IPS DF 6.9 (cell line): ENCODE data around the gene ZDHHC11.

ENCODE experiments used
- DNase-seq: peaks from one replicate; pipeline ENCODE4 v3.0.0-alpha.2; 2013; ENCODE audit warnings: low read depth, low spot score
- H3K27ac ChIP-seq: one replicate; pipeline ENCODE4 v1.5.1; 2013; ENCODE audit warnings: low read length, control low read depth
- H3K27me3 ChIP-seq: 2 replicates; pipeline ENCODE4 v1.6.1; 2013; ENCODE audit warnings: mild to moderate bottlenecking, low read length; ENCODE audit not compliant: control insufficient read depth, insufficient read depth
- H3K36me3 ChIP-seq: 2 replicates; pipeline ENCODE4 v1.6.1; 2013; ENCODE audit warnings: low read length; ENCODE audit not compliant: control insufficient read depth, insufficient read depth
- H3K4me1 ChIP-seq: 2 replicates; pipeline ENCODE4 v1.6.1; 2013; ENCODE audit warnings: low read length; ENCODE audit not compliant: control insufficient read depth, insufficient read depth
- H3K4me3 ChIP-seq: 2 replicates; pipeline ENCODE4 v1.5.1; 2013; ENCODE audit warnings: mild to moderate bottlenecking, low read length
- H3K9me3 ChIP-seq: 2 replicates; pipeline ENCODE4 v1.6.1; 2013; ENCODE audit warnings: low read length, inconsistent platforms; ENCODE audit not compliant: control insufficient read depth, insufficient read depth
- WGBS: extraction: QIAGEN DNeasy Blood & Tissue Kit; methylation state at CpG from one replicate; pipeline ENCODE4 v1.1.7; 2013; ENCODE audit warnings: mixed read lengths, missing lambda C conversion rate; ENCODE audit not compliant: insufficient read length, insufficient coverage; 5-methylcytosine and 5-hydroxymethylcytosine counted together

The ZDHHC11 gene

DNA sequence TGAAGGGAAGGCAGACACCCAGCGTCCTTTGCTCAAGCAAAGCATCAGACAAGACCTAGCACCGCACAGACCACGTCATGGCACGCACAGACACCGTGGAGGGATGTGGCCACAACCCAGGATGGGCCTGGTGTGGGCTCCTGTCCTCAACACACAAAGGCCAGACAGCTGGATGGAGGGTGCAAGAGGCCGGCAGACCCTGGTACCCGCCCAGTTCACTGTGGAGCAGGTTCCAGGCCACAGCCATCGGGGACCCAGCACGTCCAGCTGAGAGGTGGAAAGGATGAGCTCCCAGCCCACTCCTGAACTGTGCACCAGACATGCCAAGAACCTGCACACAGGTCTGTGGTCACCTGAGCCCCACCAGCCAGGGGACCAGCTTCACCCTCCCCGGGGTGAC, 15.0 kb upstream of the ZDHHC11 start:
- H3K4me1 ChIP-seq: no peaks in the 10 kb centered on the region
- no peak overlapping the region for H3K27ac ChIP-seq
- DNase-seq: no peak
- peaks cover 53% of the 10 kb centered on the region for H3K36me3 ChIP-seq
- H3K9me3 ChIP-seq: no peaks in the 10 kb centered on the region
- no peak overlapping the region for H3K4me3 ChIP-seq
- WGBS: no CpG with 5 or more reads among the region's 10 CpGs
- no peaks in the 10 kb centered on the region for H3K27me3 ChIP-seq

DNA sequence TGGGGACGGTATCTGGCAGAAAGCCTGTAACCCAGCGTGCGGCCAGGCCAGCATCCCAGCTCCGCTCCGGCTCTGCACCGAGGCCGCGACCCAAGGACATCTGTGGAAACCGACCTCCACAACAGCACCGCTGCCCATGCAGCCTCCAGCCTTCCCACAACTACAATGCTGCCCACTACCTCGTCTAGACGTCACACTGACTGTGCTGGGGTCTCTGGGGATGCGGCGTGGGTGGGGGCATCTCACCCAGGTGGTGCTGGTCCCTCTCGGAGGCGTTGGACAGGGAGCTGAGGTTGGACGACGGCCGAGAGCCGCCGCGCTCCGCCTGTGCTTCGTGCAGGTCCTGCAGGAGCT, 14.4 kb upstream of the ZDHHC11 start:
- Histone ChIP-seq H3K27me3 (no peaks in the 10 kb centered on the region), H3K4me1 (no peaks in the 10 kb centered on the region), H3K36me3 (peaks cover 48% of the 10 kb centered on the region), H3K9me3 (no peaks in the 10 kb centered on the region), H3K27ac (no peak overlapping the region), H3K4me3 (no peak overlapping the region)
- DNase-seq: no peak
- no CpG with 5 or more reads among the region's 24 CpGs for WGBS

DNA sequence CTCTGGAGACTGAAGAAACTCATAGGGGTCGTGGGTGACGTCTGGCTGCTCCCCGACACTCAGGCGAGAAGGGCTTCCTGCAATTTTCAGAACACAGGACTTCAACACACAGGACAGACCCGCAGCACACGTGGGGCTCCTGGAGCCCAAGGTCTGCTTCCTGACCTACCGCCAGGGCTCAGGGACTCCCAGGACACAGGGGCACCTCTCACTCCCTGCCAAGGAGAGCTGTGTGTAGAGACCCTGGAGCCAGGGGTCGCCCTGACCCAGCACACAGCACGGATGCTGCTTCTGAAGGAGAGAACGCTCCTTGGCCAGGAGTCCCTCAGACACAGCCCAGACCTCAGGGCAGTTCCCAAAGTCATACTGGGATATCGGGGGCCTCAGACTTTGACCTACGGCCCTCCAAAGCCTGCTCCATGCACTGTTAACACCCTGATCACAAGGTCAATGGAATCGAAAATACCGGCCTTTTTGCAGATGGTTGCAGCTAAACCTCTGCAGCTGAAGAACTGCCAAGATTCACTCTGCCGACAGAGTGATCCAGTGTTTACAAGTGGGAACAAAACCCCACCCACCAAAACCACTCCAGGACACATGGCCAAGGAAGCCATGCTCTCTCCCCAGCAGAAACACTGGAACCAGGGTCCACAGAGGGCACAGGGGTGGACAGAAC, 13.8 kb upstream of the ZDHHC11 start:
- no CpG with 5 or more reads among the region's 15 CpGs for WGBS
- Histone ChIP-seq H3K36me3 (peaks cover 43% of the 10 kb centered on the region), H3K9me3 (no peaks in the 10 kb centered on the region), H3K27ac (no peak overlapping the region), H3K4me3 (no peak overlapping the region), H3K27me3 (no peaks in the 10 kb centered on the region), H3K4me1 (no peaks in the 10 kb centered on the region)
- no peak for DNase-seq

DNA sequence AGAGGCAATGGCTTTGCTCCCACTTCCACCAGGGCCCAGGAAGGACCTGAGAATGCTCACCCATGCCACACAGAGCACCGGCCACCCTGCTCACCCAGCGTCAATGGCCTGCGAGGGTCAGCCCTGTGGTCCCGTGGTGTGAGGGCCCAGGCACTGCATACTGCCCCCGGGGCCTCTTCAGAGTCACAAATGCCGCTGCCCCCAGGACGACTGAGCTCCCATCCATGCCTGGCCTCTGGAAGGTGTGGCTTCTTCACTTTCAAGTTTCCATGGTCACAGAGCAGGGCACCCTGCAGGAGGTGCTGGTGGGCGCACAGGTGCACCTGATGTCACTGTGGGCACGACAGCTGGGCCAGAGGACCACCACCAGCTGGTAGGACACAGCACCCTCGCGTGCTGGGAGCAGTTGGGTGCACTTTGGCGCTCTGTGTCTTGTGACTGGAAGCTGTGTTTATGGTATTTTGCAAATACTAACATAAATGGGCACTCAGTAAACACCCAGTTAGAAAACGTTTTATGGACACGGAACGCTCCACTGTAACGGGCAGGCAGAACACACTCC, 12.5 kb upstream of the ZDHHC11 start:
- Histone ChIP-seq H3K4me3 (no peak overlapping the region), H3K36me3 (peaks cover 34% of the 10 kb centered on the region), H3K9me3 (no peaks in the 10 kb centered on the region), H3K27ac (no peak overlapping the region), H3K27me3 (no peaks in the 10 kb centered on the region), H3K4me1 (no peaks in the 10 kb centered on the region)
- DNase-seq: no peak
- no CpG with 5 or more reads among the region's 16 CpGs for WGBS

DNA sequence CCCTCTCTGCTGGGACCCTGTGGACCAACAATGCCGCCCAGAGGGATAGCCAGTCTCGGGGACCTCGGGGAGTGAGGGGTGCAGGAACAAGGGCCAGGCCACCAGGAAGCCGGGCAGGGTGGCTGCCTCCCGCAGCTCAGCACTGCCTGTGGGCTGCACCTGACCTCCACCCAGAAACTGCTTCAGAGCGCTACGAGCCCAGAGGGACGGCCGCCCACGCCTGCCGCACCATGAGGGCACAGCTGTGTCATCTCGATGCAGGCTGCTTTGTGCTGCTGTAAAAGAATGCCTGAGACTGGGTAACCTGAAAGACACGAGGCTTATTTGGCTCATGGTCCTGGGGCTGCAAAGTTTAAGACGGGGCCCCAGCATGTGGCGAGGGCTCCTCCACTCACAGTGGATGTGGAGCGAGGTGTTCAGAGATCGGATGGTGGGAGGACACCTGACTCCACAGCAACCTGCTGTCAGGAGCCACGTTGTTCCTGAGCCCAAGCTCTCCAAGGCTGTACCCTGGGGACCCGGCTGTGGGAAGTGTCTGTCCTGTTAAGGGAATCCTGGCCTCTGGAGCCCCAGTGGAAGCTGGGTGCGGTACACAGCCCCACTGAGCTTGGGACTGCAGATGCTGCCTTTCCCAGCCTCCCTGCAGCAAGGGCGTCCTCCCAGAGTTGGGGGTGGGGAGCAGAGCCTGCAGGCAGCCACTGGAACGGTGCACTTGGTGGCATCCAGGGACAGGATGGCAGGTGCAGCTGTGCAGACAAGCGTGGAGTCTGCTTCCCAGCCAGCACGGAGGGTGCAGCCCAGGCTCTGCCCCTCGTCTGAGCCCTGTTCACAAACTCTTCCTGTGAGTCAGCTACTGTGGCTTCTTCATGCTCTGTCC, 11.8 kb upstream of the ZDHHC11 start:
- no CpG with 5 or more reads among the region's 25 CpGs for WGBS
- H3K27ac ChIP-seq: no peak overlapping the region
- no peaks in the 10 kb centered on the region for H3K4me1 ChIP-seq
- no peak for DNase-seq
- peaks cover 31% of the 10 kb centered on the region for H3K36me3 ChIP-seq
- H3K27me3 ChIP-seq: no peaks in the 10 kb centered on the region
- H3K9me3 ChIP-seq: no peaks in the 10 kb centered on the region
- H3K4me3 ChIP-seq: no peak overlapping the region

DNA sequence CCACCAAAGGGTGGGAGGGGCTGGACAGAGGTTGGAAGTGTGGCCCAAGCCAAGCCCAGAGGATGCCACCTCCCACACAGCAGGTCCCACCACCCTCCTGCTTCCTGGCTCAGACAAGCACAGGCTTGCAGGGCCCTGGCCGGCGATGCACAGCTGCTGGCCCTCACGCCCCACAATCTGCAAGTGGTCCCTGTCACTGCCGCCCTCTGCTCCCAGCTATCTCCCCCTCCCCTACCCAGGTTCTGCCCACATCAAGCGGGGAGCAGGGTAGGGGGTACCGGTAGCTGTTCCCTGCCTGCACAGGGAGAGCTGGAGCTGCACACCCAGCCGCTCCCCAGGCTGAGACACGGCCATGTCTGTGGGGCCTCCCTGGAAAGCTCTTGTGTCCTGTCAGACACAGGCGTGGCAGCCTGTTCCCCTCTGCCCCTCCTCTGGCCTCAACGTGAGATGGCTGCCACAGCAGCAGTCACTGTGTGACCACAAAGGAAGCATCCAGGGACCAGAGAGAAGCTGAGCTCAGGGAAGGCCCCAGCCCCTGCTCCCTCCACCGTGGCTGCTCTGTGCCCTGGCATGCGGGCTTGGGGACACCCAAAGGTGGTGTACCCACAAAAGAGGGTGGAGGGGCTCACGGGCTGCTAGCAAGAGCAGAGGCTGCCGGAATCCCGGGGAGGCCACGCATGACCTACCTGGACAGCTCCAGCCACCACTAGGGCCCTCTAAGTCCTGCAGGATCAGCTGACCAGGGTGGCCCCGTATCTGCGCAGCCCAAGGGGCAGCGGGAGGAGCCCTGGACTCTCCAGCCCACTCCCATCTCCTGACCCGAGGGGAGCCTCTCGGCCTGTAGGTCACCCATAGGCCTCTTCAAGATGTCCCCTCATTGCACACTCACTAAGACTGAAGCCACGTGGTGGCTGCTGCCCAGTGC, 10.9 kb upstream of the ZDHHC11 start:
- H3K27me3 ChIP-seq: no peaks in the 10 kb centered on the region
- no peak for DNase-seq
- WGBS: no CpG with 5 or more reads among the region's 22 CpGs
- H3K4me1 ChIP-seq: no peaks in the 10 kb centered on the region
- H3K4me3 ChIP-seq: no peak overlapping the region
- H3K9me3 ChIP-seq: no peaks in the 10 kb centered on the region
- peaks cover 31% of the 10 kb centered on the region for H3K36me3 ChIP-seq
- H3K27ac ChIP-seq: no peak overlapping the region

DNA sequence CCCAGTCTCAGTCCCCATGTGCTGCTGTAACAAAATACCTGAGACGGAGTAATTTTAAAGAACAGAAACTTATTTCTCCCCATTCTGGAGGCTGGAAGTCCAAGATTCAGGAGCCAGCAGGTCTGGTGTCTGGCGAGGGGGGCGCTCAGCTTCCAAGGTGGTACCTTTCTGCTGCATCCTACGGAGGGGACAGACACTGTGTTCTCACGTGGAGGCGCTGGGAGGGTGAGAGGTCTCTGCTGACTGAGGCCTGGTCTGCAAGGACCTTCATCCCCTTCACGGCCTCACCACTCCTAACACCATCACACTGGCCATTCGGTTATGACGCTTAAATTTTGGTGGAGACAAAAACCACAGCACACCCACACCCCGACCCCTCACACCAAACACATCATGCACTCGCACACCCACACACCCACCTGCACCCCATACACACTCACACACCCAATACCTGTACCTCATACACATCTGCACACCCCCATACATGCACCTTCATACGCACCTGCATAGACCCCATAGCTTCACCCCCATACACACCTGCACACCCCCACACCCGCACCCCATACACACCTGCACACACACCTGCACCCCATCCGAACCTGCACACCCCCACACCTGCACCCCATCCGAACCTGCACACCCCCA, 9.8 kb upstream of the ZDHHC11 start:
- DNase-seq: no peak
- H3K9me3 ChIP-seq: no peaks in the 10 kb centered on the region
- H3K27ac ChIP-seq: no peak overlapping the region
- peaks cover 31% of the 10 kb centered on the region for H3K36me3 ChIP-seq
- no peaks in the 10 kb centered on the region for H3K4me1 ChIP-seq
- no peaks in the 10 kb centered on the region for H3K27me3 ChIP-seq
- no peak overlapping the region for H3K4me3 ChIP-seq
- 100% methylated on average over 2 of the region's 15 CpGs for WGBS

DNA sequence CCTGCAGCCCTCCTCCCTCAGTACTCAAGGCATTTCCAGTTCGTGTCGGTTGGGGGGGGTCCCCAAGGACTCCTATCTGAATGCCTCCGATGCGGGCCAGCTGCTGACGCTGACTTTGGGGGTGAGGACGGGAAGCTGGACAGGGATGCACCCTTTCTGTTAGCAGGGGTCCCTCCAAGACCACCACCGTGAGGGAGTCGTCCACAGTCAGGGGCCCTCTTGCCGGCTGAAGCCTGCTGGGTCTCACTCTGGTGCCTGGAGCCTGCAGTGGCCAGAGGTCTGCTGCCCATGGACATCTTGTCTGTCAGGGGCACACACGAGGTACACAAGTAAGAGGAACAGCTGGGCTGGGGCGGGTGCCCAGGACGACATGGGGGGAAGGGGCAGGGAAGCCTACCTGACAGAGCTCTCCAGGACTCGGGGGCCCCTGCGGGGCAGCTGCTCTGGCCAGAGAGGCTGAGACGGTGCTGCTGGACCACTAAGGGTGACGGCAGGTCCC, 9.1 kb upstream of the ZDHHC11 start:
- DNase-seq: no peak
- Histone ChIP-seq H3K4me1 (no peaks in the 10 kb centered on the region), H3K36me3 (peaks cover 23% of the 10 kb centered on the region), H3K27ac (no peak overlapping the region), H3K27me3 (no peaks in the 10 kb centered on the region), H3K4me3 (no peak overlapping the region), H3K9me3 (no peaks in the 10 kb centered on the region)
- no CpG with 5 or more reads among the region's 16 CpGs for WGBS

DNA sequence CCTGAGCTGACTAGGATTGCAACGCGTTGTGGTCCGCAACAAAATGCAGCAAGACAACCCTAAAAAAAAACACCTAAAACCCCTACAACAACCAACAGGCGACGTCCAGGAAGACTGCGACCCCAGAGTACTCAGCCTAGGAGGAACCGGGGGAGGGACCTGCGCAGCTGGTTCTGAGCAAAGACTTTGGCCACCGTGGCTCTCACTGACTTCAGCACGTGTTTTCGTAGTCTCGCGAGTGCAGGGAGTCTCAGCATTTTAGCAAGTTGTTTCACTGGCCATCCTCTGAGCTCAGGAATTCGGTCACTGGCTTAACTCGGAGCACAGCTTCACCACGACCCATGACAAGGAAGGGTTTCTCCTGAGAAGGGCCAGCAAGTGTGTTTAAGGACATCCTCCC, 8.6 kb upstream of the ZDHHC11 start:
- Histone ChIP-seq H3K27me3 (no peaks in the 10 kb centered on the region), H3K27ac (no peak overlapping the region), H3K9me3 (no peaks in the 10 kb centered on the region), H3K4me1 (no peaks in the 10 kb centered on the region), H3K4me3 (no peak overlapping the region), H3K36me3 (peaks cover 19% of the 10 kb centered on the region)
- no CpG with 5 or more reads among the region's 16 CpGs for WGBS
- DNase-seq: no peak
